DOHH2 (cell line): Measurements from ENCODE around the gene NDE1.

ENCODE experiments used
- H3F3A ChIP-seq: fragments of 200-600 bp; sonication (generic), shearing (Covaris generic); 2 replicates; pipeline ENCODE4 v1.6.0; 2016; ENCODE audit warnings: antibody characterized with exemption, mild to moderate bottlenecking; ENCODE audit not compliant: control insufficient read depth, insufficient read depth
- H3K27ac ChIP-seq: fragments of 200-600 bp; sonication (generic); 2 replicates; pipeline ENCODE4 v1.5.1; 2014; ENCODE audit warnings: low read depth, mild to moderate bottlenecking, low read length, moderate library complexity
- H3K27me3 ChIP-seq: fragments of 200-600 bp; sonication (generic); 2 replicates; pipeline ENCODE4 v1.6.1; 2014; ENCODE audit warnings: mild to moderate bottlenecking, low read length, mixed read lengths; ENCODE audit not compliant: control insufficient read depth
- H3K36me3 ChIP-seq: fragments of 200-600 bp; sonication (generic); 2 replicates; pipeline ENCODE4 v1.6.1; 2014; ENCODE audit warnings: mild to moderate bottlenecking, low read length, moderate library complexity, mixed read lengths; ENCODE audit not compliant: control insufficient read depth
- H3K4me1 ChIP-seq: fragments of 200-600 bp; sonication (generic); 2 replicates; pipeline ENCODE4 v1.6.1; 2014; ENCODE audit warnings: mild to moderate bottlenecking, low read length, mixed read lengths; ENCODE audit not compliant: control insufficient read depth
- H3K4me2 ChIP-seq: fragments of 200-600 bp; sonication (generic); 2 replicates; pipeline ENCODE4 v1.6.0; 2014; ENCODE audit warnings: mild to moderate bottlenecking, low read length, moderate library complexity
- H3K4me3 ChIP-seq: fragments of 200-600 bp; sonication (generic); 2 replicates; pipeline ENCODE4 v1.5.1; 2014; ENCODE audit warnings: mild to moderate bottlenecking, low read length, mixed read lengths
- H3K79me2 ChIP-seq: fragments of 200-600 bp; sonication (generic); 2 replicates; pipeline ENCODE4 v1.6.1; 2014; ENCODE audit warnings: mild to moderate bottlenecking, low read length, mixed read lengths; ENCODE audit not compliant: control insufficient read depth
- H3K9me2 ChIP-seq: fragments of 200-600 bp; sonication (generic); replicated peaks from 2 replicates; pipeline ENCODE4 v1.6.1; 2014; ENCODE audit warnings: mild to moderate bottlenecking, low read length, mixed read lengths; ENCODE audit not compliant: control insufficient read depth
- H3K9me3 ChIP-seq: fragments of 200-600 bp; sonication (generic); 2 replicates; pipeline ENCODE4 v1.6.1; 2014; ENCODE audit warnings: antibody characterized with exemption, low read length, mixed read lengths; ENCODE audit not compliant: control insufficient read depth, insufficient read depth
- H4K20me1 ChIP-seq: fragments of 200-600 bp; sonication (generic); 2 replicates; pipeline ENCODE4 v1.6.0; 2014; ENCODE audit warnings: low read depth, mild to moderate bottlenecking, antibody characterized with exemption, low read length, moderate library complexity; ENCODE audit not compliant: control insufficient read depth, insufficient read depth
- CTCF ChIP-seq: fragments of 200-600 bp; sonication (generic); IDR thresholded peaks from one replicate; pipeline ENCODE4 v1.5.1; 2014; ENCODE audit warnings: antibody characterized with exemption, mild to moderate bottlenecking, low read depth, low read length; ENCODE audit not compliant: poor library complexity, severe bottlenecking
- EZH2phosphoT487 ChIP-seq: fragments of 200-600 bp; sonication (generic); IDR thresholded peaks from 2 replicates; pipeline ENCODE4 v1.6.1; 2017; ENCODE audit warnings: borderline replicate concordance, mild to moderate bottlenecking, antibody characterized with exemption, low read length, moderate library complexity, mixed read lengths

The NDE1 gene

GRCh38 chr16:15642557-15643047 lies 7.4 kb upstream of the NDE1 start:
- H3K27ac ChIP-seq: peak overlapping the region; percentile 95
- H3K79me2 ChIP-seq: peaks cover 39% of the 10 kb centered on the region
- no peaks in the 10 kb centered on the region for H3K9me3 ChIP-seq
- peak overlapping the region; percentile 82 for H3K4me3 ChIP-seq
- peaks cover 21% of the 10 kb centered on the region for H3K36me3 ChIP-seq
- H3K4me1 ChIP-seq: peaks cover 73% of the 10 kb centered on the region
- no peaks in the 10 kb centered on the region for H3K9me2 ChIP-seq
- no peaks in the 10 kb centered on the region for H4K20me1 ChIP-seq
- peak; percentile 72 for TF ChIP-seq CTCF
- no peak for TF ChIP-seq EZH2phosphoT487
- peak overlapping the region; percentile 94 for H3K4me2 ChIP-seq
- peaks cover 55% of the 10 kb centered on the region for H3F3A ChIP-seq
- H3K27me3 ChIP-seq: no peaks in the 10 kb centered on the region

GRCh38 chr16:15643048-15643945 lies 6.7 kb upstream of the NDE1 start, which contains the start of gene MARF1:
TSS of gene MARF1 (minus strand) at chr16:15643154. CDS start at chr16:15639233, 3,921 bp downstream.
- H3F3A ChIP-seq: peaks cover 55% of the 10 kb centered on the region
- TF ChIP-seq CTCF (peak; percentile 53), EZH2phosphoT487 (no peak)

GRCh38 chr16:15643946-15644250 lies 6.1 kb upstream of the NDE1 start:
- peaks cover 49% of the 10 kb centered on the region for H3F3A ChIP-seq

More at GRCh38 chr16:15643048-15643945, 6.7 kb upstream of the NDE1 start, which contains the start of gene MARF1:
- H3K79me2 ChIP-seq: peaks cover 32% of the 10 kb centered on the region
- peaks cover 66% of the 10 kb centered on the region for H3K4me1 ChIP-seq
- H3K4me2 ChIP-seq: peak within 1 kb of the TSS; percentile 94
- no peaks in the 10 kb centered on the region for H4K20me1 ChIP-seq
- H3K9me3 ChIP-seq: no peaks in the 10 kb centered on the region
- H3K9me2 ChIP-seq: no peaks in the 10 kb centered on the region
- H3K36me3 ChIP-seq: peaks cover 14% of the 10 kb centered on the region
- H3K27me3 ChIP-seq: no peaks in the 10 kb centered on the region
- H3K27ac ChIP-seq: peak within 1 kb of the TSS; percentile 95
- H3K4me3 ChIP-seq: peak within 1 kb of the TSS; percentile 82

More at GRCh38 chr16:15643946-15644250, 6.1 kb upstream of the NDE1 start:
- H3K9me3 ChIP-seq: no peaks in the 10 kb centered on the region
- H3K4me3 ChIP-seq: peak overlapping the region; percentile 82
- TF ChIP-seq EZH2phosphoT487: no peak
- TF ChIP-seq CTCF: no peak
- H3K36me3 ChIP-seq: peaks cover 8% of the 10 kb centered on the region
- no peaks in the 10 kb centered on the region for H4K20me1 ChIP-seq
- peaks cover 60% of the 10 kb centered on the region for H3K4me1 ChIP-seq
- no peaks in the 10 kb centered on the region for H3K27me3 ChIP-seq
- H3K4me2 ChIP-seq: peak overlapping the region; percentile 72
- peak overlapping the region; percentile 95 for H3K27ac ChIP-seq
- peaks cover 27% of the 10 kb centered on the region for H3K79me2 ChIP-seq
- H3K9me2 ChIP-seq: no peaks in the 10 kb centered on the region
